ENCODE results near the gene NFIB. TPM values are rescaled to one million over a fixed set of nuclear protein-coding genes. Genes with fewer than 3 reads are reported as not detected.

The NFIB gene
- total and polyA plus RNA-seq, 7 experiments from 2014 or later: 0.32 TPM; not detected in 6

DNA sequence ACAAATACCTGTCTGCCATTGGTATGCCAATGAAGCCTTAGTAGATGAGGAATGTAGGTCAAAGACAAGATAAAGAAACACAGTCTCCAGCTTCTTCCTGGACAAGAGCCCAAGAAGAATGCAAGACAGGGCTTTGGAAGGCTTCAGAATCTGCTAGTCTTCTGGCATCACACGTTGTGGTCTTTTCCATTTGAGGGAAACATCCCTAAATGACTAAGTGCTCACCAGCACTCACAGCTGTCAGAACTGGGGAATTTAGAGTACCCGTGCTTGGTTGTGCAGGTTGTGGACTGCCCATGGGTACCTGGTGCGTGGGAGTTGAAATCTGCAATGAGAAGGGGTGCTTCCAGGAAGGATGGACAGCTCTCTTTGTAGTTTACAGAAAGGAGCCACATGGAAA lies 27.1 kb upstream of the NFIB start:
- Mint-ChIP-seq H3K27ac (no peak overlapping the region), H3K9me3 (peaks cover 0 to 5% (median 0%) of the 10 kb centered on the region in 11 donors), H3K36me3 (peaks cover 0 to 7% (median 0%) of the 10 kb centered on the region in 5 donors), H3K4me1 (peaks cover 0 to 7% (median 0%) of the 10 kb centered on the region in 7 donors), H3K4me3 (no peak overlapping the region), H3K27me3 (peaks cover 0 to 26% (median 21%) of the 10 kb centered on the region in 5 donors)
- Histone ChIP-seq H3K27ac (ENCODE audit: low read depth, low read length) (no peak overlapping the region), H3K27me3 (ENCODE audit: control insufficient read depth in 2 of 2, insufficient read depth in 2 of 2, low read length in 2 of 2) (no peaks in the 10 kb centered on the region), H3K36me3 (ENCODE audit: control insufficient read depth in 2 of 3, insufficient read depth in 3 of 3, low read length in 3 of 3) (no peaks in the 10 kb centered on the region), H3K9me3 (ENCODE audit: control insufficient read depth in 2 of 3, low read length in 3 of 3) (no peaks in the 10 kb centered on the region), H3K4me1 (ENCODE audit: control insufficient read depth in 2 of 2, insufficient read depth in 2 of 2, low read length in 2 of 2) (no peaks in the 10 kb centered on the region), H3K4me3 (ENCODE audit: low read length) (no peak overlapping the region)
- ChIA-PET CTCF (no interaction called here), POLR2A (no interaction called here)
- DNase-seq (no peak), ATAC-seq (no peak)
- intact Hi-C loops (cut with micrococcal nuclease): no loop called here

DNA sequence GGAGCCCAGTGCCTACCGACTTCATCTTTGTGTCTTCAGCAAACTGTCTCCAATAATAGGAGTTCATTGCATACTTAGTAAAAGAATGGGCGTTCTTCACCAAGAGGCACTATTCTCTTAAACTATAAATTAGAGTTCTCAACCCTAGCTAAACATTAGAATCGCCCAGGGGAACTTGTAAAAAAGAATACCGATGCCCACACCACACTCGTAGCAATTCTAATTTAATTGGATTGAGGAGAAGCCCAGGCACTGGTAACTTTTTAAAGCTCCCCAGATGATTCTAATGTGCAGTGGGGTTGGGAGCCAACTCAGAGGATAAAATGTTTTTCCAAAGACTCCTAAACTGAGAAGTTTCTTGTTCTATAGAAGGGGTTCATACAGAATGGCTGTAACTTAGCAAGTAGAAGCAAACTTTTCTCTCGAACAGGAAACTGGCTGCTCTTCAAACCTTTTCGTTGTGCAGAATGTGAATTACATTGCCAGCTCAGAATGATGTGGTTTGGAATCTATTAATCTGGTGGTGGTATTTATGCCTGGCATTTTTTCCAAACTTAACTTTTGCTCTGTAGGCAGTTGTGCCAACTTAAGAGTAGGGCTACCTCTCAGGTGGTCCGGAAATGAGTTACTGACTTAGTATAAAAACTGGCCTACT lies 26.4 kb upstream of the NFIB start:
- H3K27ac ChIP-seq (ENCODE audit: low read depth, low read length): no peak overlapping the region
- CTCF ChIA-PET: no interaction called here
- ATAC-seq: no peak

DNA sequence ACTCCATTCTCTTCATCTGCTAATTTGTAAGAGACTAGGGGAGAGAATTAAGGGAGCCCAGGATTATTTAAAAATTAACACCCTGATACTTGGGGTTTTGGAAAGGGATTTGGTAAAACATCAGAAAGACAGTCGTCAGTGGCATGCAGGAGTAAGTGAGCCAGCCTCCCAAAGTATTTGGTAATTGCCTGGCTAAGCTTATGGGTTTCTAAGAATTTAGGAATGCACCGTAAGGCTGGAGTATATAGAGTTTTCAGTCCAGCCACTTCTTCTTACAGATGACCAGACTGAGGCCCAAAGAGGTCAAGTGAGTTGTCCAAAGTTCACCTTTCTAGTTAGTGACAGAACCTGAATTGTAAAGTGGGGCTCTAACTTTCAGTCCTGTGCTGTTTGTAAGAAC lies 25.8 kb upstream of the NFIB start:
- H3K4me1 ChIP-seq (ENCODE audit: control insufficient read depth in 2 of 2, insufficient read depth in 2 of 2, low read length in 2 of 2): no peaks in the 10 kb centered on the region
- H3K4me3 Mint-ChIP-seq: no peak overlapping the region
- H3K9me3 ChIP-seq (ENCODE audit: control insufficient read depth in 2 of 3, low read length in 3 of 3): no peaks in the 10 kb centered on the region
- no peak overlapping the region for H3K27ac ChIP-seq (ENCODE audit: low read depth, low read length)
- no peak for ATAC-seq
- peaks cover 0 to 7% (median 0%) of the 10 kb centered on the region in 5 donors for H3K36me3 Mint-ChIP-seq
- no peaks in the 10 kb centered on the region for H3K36me3 ChIP-seq (ENCODE audit: control insufficient read depth in 2 of 3, insufficient read depth in 3 of 3, low read length in 3 of 3)
- no peaks in the 10 kb centered on the region for H3K27me3 ChIP-seq (ENCODE audit: control insufficient read depth in 2 of 2, insufficient read depth in 2 of 2, low read length in 2 of 2)
- peaks cover 3 to 30% (median 27%) of the 10 kb centered on the region in 5 donors for H3K27me3 Mint-ChIP-seq
- CTCF ChIA-PET: no interaction called here
- peaks cover 0 to 1% (median 0%) of the 10 kb centered on the region in 7 donors for H3K4me1 Mint-ChIP-seq
- no peak overlapping the region for H3K27ac Mint-ChIP-seq
- POLR2A ChIA-PET: no interaction called here
- DNase-seq: no peak
- peaks cover 0 to 5% (median 0%) of the 10 kb centered on the region in 11 donors for H3K9me3 Mint-ChIP-seq
- no peak overlapping the region for H3K4me3 ChIP-seq (ENCODE audit: low read length)
- intact Hi-C loops (cut with micrococcal nuclease): no loop called here

More for the DNA sequence above, 26.4 kb upstream of the NFIB start:
- Mint-ChIP-seq H3K4me3 (no peak overlapping the region), H3K4me1 (peaks cover 0 to 3% (median 0%) of the 10 kb centered on the region in 7 donors), H3K36me3 (peaks cover 0 to 7% (median 0%) of the 10 kb centered on the region in 5 donors), H3K27ac (no peak overlapping the region), H3K27me3 (peaks cover 3 to 26% (median 25%) of the 10 kb centered on the region in 5 donors), H3K9me3 (peaks cover 0 to 5% (median 0%) of the 10 kb centered on the region in 11 donors)
- POLR2A ChIA-PET: no interaction called here
- Histone ChIP-seq H3K27me3 (ENCODE audit: control insufficient read depth in 2 of 2, insufficient read depth in 2 of 2, low read length in 2 of 2) (no peaks in the 10 kb centered on the region), H3K9me3 (ENCODE audit: control insufficient read depth in 2 of 3, low read length in 3 of 3) (no peaks in the 10 kb centered on the region), H3K36me3 (ENCODE audit: control insufficient read depth in 2 of 3, insufficient read depth in 3 of 3, low read length in 3 of 3) (no peaks in the 10 kb centered on the region), H3K4me1 (ENCODE audit: control insufficient read depth in 2 of 2, insufficient read depth in 2 of 2, low read length in 2 of 2) (no peaks in the 10 kb centered on the region), H3K4me3 (ENCODE audit: low read length) (no peak overlapping the region)
- DNase-seq: no peak
- intact Hi-C loops (cut with micrococcal nuclease): no loop called here

DNA sequence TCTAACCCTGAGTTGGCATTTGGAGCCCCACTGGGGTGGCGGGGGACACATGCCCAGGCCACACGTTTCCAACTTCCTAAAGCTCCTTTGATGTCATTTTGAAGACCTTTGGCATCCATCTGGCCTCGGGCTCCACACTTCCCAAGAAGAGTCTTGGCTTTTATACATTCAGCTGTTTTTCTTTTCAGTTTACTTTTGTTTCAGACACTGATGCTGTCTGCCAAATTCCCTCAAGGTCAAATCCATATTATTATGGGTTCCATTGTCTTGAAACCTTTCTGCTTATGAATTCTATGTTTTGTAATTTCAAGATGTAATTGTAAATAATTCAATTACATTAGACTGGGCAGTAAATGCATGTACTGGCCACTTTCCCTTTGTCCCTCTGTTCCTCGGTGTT lies 23.7 kb upstream of the NFIB start:
- no peak for ATAC-seq
- no peak for DNase-seq
- peaks cover 0 to 5% (median 0%) of the 10 kb centered on the region in 11 donors for H3K9me3 Mint-ChIP-seq
- peaks cover 0 to 7% (median 0%) of the 10 kb centered on the region in 5 donors for H3K36me3 Mint-ChIP-seq
- intact Hi-C loops (cut with micrococcal nuclease): no loop called here
- Histone ChIP-seq H3K9me3 (ENCODE audit: control insufficient read depth in 2 of 3, low read length in 3 of 3) (no peaks in the 10 kb centered on the region), H3K36me3 (ENCODE audit: control insufficient read depth in 2 of 3, insufficient read depth in 3 of 3, low read length in 3 of 3) (no peaks in the 10 kb centered on the region), H3K27ac (ENCODE audit: low read depth, low read length) (no peak overlapping the region), H3K27me3 (ENCODE audit: control insufficient read depth in 2 of 2, insufficient read depth in 2 of 2, low read length in 2 of 2) (no peaks in the 10 kb centered on the region), H3K4me1 (ENCODE audit: control insufficient read depth in 2 of 2, insufficient read depth in 2 of 2, low read length in 2 of 2) (no peaks in the 10 kb centered on the region), H3K4me3 (ENCODE audit: low read length) (no peak overlapping the region)
- H3K27me3 Mint-ChIP-seq: peaks cover 6 to 41% (median 33%) of the 10 kb centered on the region in 5 donors
- ChIA-PET CTCF (no interaction called here), POLR2A (no interaction called here)
- no peak overlapping the region for H3K27ac Mint-ChIP-seq
- H3K4me3 Mint-ChIP-seq: no peak overlapping the region
- peaks cover 0 to 1% (median 0%) of the 10 kb centered on the region in 7 donors for H3K4me1 Mint-ChIP-seq

DNA sequence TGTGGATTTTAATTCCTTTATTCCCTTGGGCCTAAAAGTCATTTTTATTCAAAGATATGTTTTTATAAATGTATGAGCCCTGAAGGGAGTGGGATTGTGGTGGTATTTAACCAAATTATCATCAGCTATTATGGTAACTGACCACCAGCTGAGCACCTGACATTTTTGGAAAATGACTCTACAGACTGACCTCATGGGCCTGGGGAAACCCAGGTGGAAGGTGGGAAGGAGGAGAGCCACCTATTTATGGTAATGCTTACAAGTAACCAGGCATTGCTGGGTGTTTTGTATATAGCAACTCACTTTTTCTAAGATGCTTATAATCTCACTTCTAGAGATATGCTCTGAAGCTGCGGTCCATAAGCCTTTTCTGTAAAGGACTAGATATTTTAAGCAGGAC lies 22.3 kb upstream of the NFIB start:
- Mint-ChIP-seq H3K4me3 (no peak overlapping the region), H3K9me3 (peaks cover 0 to 5% (median 2%) of the 10 kb centered on the region in 11 donors), H3K27me3 (peaks cover 8 to 46% (median 38%) of the 10 kb centered on the region in 5 donors), H3K27ac (no peak overlapping the region), H3K4me1 (peaks cover 0 to 1% (median 0%) of the 10 kb centered on the region in 7 donors), H3K36me3 (peaks cover 0 to 7% (median 0%) of the 10 kb centered on the region in 5 donors)
- no peaks in the 10 kb centered on the region for H3K27me3 ChIP-seq (ENCODE audit: control insufficient read depth in 2 of 2, insufficient read depth in 2 of 2, low read length in 2 of 2)
- H3K4me3 ChIP-seq (ENCODE audit: low read length): no peak overlapping the region
- ChIA-PET POLR2A (no interaction called here), CTCF (no interaction called here)
- H3K9me3 ChIP-seq (ENCODE audit: control insufficient read depth in 2 of 3, low read length in 3 of 3): no peaks in the 10 kb centered on the region
- intact Hi-C loops (cut with micrococcal nuclease): no loop called here
- DNase-seq: no peak
- no peak for ATAC-seq
- no peak overlapping the region for H3K27ac ChIP-seq (ENCODE audit: low read depth, low read length)
- H3K36me3 ChIP-seq (ENCODE audit: control insufficient read depth in 2 of 3, insufficient read depth in 3 of 3, low read length in 3 of 3): no peaks in the 10 kb centered on the region
- no peaks in the 10 kb centered on the region for H3K4me1 ChIP-seq (ENCODE audit: control insufficient read depth in 2 of 2, insufficient read depth in 2 of 2, low read length in 2 of 2)

DNA sequence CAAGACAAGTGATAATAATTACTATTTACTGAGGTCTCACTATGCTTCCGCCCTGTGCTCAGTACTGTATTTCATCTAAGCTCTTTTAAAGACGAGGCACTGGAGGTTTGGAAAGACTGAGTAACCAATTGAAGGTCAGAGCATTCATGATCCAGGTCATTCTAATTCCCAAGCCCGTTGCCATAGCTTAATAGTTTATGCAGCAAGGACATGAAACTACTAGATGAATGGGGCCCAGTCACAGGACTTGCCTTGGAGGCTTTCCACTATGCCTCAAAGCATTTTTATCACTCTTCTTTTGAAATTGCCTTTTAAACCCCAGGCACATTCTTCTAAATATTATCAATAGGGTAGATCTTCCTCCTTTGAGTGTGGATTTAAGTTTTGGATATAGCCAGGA lies 17.2 kb upstream of the NFIB start:
- Histone ChIP-seq H3K4me1 (ENCODE audit: control insufficient read depth in 2 of 2, insufficient read depth in 2 of 2, low read length in 2 of 2) (no peaks in the 10 kb centered on the region), H3K27me3 (ENCODE audit: control insufficient read depth in 2 of 2, insufficient read depth in 2 of 2, low read length in 2 of 2) (no peaks in the 10 kb centered on the region), H3K36me3 (ENCODE audit: control insufficient read depth in 2 of 3, insufficient read depth in 3 of 3, low read length in 3 of 3) (no peaks in the 10 kb centered on the region), H3K9me3 (ENCODE audit: control insufficient read depth in 2 of 3, low read length in 3 of 3) (no peaks in the 10 kb centered on the region), H3K4me3 (ENCODE audit: low read length) (no peak overlapping the region), H3K27ac (ENCODE audit: low read depth, low read length) (no peak overlapping the region)
- Mint-ChIP-seq H3K4me3 (no peak overlapping the region), H3K36me3 (peaks cover 0 to 3% (median 0%) of the 10 kb centered on the region in 5 donors), H3K9me3 (peaks cover 0 to 10% (median 0%) of the 10 kb centered on the region in 11 donors), H3K4me1 (no peaks in the 10 kb centered on the region), H3K27ac (no peak overlapping the region), H3K27me3 (peaks cover 11 to 46% (median 41%) of the 10 kb centered on the region in 5 donors)
- CTCF ChIA-PET: no interaction called here
- POLR2A ChIA-PET: no interaction called here
- intact Hi-C loops (cut with micrococcal nuclease): no loop called here
- DNase-seq (no peak), ATAC-seq (no peak)

DNA sequence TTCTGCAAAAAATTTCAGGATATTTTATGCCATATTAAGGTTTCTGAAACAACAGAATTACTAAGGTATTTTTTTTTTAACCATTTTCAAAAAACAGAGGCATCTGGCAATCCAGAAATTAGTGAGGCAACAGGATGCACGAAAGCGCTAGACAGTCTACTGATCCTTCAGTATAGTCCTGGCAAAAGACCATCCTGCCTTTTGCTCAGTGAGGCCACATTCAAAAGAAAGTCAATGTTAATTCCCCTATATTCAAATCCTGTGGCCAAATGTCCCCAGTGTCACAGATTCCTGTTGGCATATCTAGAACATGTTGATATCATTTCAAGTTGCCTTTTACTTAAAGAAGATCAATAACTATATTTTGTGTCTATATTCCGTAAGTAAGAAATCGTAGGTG lies 13.1 kb upstream of the NFIB start:
- no peak overlapping the region for H3K27ac Mint-ChIP-seq
- ATAC-seq (no peak), DNase-seq (no peak)
- POLR2A ChIA-PET: no interaction called here
- H3K9me3 Mint-ChIP-seq: peaks cover 0 to 6% (median 0%) of the 10 kb centered on the region in 11 donors
- Histone ChIP-seq H3K27me3 (ENCODE audit: control insufficient read depth in 2 of 2, insufficient read depth in 2 of 2, low read length in 2 of 2) (peaks cover 0 to 8% of the 10 kb centered on the region in 2 donors), H3K27ac (ENCODE audit: low read depth, low read length) (no peak overlapping the region), H3K36me3 (ENCODE audit: control insufficient read depth in 2 of 3, insufficient read depth in 3 of 3, low read length in 3 of 3) (no peaks in the 10 kb centered on the region), H3K4me3 (ENCODE audit: low read length) (no peak overlapping the region), H3K4me1 (ENCODE audit: control insufficient read depth in 2 of 2, insufficient read depth in 2 of 2, low read length in 2 of 2) (no peaks in the 10 kb centered on the region), H3K9me3 (ENCODE audit: control insufficient read depth in 2 of 3, low read length in 3 of 3) (no peaks in the 10 kb centered on the region)
- intact Hi-C loops (cut with micrococcal nuclease): loop anchor here in 1 of 2 donors (10.0 kb wide), 2 partner anchors 368 to 668 kb away; partner anchors contain the start of gene ZDHHC21
- peaks cover 0 to 3% (median 0%) of the 10 kb centered on the region in 5 donors for H3K36me3 Mint-ChIP-seq
- no peak overlapping the region for H3K4me3 Mint-ChIP-seq
- peaks cover 17 to 52% (median 41%) of the 10 kb centered on the region in 5 donors for H3K27me3 Mint-ChIP-seq
- CTCF ChIA-PET: no interaction called here
- peaks cover 6 to 10% (median 8%) of the 10 kb centered on the region in 7 donors for H3K4me1 Mint-ChIP-seq

All from naive thymus-derived CD4-positive, alpha-beta T cell (primary cell).